SW480 (cell line): ENCODE measurements around the gene HELZ2.

Experiments
- DNase-seq: peaks from one replicate; pipeline ENCODE4 v3.0.0-alpha.2; 2016; ENCODE audit warnings: low spot score

The HELZ2 gene

GRCh38 chr20:63552481-63553249 lies 21.4 kb downstream of the HELZ2 start:
- peak; percentile 45 for DNase-seq

GRCh38 chr20:63551068-63551467 lies 23.0 kb downstream of the HELZ2 start:
- DNase-seq: no peak

- DNase-seq: no peak
These were observed 24.3 kb downstream of the HELZ2 start for GRCh38 chr20:63549679-63550282.

DNA sequence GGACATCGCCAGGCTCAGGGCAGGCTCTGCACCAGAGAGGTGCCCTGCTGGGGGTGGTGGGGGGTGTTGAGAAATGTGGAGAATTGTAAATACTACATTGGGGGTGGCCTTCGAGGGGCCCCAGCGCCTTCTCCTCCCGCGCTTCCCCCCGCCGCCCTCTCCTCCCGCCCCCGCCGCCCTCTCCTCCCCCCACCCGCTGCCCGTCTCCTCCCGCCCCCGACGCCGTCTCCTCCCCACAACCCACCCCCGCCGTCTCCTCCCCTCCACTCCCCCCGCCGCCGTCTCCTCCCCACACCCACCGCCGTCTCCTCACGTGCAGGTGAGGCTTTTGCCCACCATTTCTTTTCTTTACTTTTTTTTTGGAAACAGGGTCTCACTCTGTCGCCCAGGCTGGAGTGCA lies 25.0 kb downstream of the HELZ2 start:
- DNase-seq: no peak

GRCh38 chr20:63548542-63548941 lies 25.5 kb downstream of the HELZ2 start:
- no peak for DNase-seq

DNA sequence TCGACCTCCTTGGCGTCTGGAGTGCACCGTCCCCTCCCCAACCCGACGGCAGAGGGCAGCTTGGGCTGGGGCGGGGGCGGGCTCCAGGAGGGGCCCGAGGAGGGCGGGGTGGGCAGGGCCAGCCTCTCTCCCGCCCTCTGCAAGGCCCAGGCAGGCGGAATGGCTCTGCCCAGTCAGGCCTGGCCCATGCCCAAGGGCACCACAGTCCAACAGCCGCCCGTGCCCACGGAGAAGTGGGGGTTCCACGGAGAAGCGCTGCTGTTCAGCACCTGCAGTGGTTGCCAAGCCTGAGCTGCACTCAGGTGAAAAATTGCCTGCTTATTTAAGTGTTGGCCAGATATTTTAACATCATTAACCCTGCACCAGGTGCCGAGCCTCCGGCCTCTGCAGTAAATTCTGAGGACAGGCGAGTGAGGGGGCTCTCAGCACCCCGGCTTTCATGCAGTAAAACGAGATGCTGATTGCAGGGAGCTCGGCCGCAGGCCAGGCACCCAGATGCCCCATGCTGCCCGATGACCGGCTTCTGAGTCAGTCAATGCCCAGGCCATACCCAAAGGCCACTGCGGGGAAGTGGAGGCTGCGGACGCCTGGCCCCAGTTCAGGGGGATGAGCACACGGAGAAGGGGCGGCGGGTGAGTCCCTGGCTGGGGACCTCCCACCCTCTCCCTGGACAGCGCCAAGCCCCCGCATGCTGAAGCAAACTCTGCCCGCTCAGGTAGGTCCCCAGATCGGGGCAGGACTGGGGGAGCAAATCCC lies 26.1 kb downstream of the HELZ2 start, which contains the start of gene SRMS:
SRMS (minus strand) TSS at position 25 of the 756 bp plus-strand sequence. CDS start 286 bp downstream, outside the sequence.
- DNase-seq: no peak

- DNase-seq: no peak
These were observed 26.9 kb downstream of the HELZ2 start for GRCh38 chr20:63546956-63547724.

DNA sequence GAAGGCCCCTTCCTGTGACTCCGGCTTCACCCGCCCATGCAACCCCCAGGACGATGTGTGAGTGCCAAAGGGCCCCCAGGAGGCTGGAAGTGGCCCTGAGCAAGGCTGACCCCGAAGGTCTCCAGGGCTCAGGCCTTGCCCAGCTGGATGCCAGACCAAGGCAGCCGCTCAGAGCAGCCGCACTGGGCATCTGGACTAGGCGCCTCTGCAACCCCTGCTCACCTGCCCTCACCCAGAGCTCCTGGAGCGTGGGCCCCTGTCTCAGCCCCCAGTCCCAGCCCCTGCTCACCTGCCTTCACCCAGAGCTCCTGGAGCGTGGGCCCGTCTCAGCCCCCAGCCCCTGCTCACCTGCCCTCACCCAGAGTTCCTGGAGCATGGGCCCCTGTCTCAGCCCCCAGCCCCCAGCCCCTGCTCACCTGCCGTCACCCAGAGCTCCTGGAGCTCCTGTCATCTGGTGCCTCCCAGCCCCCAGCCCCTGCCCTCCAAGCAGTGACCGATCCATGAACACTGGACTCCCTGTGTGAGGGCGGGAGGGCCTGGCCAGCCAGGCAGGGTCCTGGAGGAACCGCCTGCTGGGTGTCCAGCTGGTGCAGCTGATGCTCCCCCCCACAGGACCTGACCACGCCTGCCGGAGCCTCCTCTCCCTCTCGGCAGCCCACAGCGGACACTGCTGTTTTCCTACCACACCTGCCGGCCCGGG lies 27.6 kb downstream of the HELZ2 start:
- DNase-seq: no peak

- peak; percentile 62 for DNase-seq
These were observed 28.2 kb downstream of the HELZ2 start for GRCh38 chr20:63545814-63546213.

DNA sequence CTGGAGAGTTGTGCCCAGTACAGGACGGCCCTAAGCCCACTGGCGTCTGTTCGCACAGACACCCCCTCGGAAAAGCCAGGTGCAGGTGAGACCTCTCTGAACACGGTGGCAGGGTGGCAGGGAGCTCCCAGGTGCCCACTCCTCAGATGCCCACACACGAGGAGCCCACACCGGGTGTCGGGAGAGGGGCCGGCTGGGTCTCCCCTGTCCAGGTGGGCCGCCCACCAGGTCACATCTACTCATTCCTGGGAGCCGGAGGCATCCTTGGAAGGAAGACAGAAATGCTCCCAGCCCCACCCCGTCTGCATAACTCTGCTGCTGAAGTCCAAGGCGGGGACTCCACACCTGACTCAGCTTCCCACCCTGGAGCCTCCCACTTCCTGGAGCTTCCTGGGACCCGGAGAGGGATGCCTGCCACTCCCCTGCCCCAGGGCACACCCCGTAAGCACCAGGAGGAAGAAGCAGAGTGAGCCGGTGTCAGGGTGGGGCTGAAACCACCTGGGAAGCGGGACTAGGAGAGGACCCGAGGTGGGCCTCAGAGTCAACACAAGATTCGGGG lies 29.0 kb downstream of the HELZ2 start:
- peak; percentile 90 for DNase-seq

DNA sequence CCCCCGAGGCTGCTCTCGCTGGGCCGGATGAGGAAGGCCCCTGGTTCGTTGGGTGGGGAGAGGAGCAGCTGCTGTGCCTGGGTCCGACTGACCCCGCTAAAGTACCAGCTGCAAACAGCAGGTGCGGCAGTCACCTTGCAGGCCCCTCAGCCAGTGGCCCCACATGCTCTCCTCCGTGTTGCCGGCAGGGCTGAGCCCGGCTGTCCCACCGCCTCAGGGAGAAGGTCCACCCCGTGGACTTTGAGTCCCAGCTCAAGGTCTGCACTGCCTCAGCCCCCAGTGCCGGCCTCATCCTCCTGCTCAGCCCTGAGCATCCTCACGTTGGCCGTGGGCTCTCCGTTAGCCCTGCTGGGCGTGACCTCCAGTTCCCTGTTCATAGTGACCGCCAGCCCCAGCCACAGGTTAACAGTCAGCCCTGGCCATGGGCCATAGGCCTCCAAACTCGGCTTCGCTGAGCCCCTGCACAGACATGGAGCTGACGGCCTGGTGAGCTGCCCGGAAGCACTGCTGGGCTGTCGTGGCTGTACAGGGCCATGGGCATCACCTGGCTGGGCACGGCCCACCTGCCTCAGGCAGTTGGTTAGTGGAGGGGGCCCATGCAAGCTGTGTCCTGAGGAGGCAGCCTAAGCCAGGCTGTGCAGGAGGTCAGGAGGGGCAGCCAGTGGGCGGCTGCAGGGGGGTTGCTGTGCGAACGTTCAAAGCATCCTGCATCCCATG lies 29.6 kb downstream of the HELZ2 start:
- DNase-seq: no peak

DNA sequence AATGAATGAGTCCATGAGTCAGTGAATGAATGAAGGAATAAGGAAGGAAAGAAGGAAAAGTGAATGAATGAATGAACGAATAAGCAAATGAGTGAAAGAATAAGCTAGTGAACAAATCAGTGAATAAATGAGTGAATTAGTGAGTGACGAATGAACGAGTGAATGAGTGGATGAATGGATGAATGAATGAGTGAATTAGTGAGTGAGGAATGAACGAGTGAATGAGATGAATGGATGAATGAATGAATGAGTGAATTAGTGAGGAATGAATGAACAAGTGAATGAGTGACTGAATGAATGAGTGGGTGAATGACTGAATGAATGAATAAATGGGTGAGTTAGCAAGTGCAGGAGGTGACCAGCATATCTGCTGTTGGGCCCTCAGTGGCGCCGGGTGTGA lies 30.3 kb downstream of the HELZ2 start:
- no peak for DNase-seq

DNA sequence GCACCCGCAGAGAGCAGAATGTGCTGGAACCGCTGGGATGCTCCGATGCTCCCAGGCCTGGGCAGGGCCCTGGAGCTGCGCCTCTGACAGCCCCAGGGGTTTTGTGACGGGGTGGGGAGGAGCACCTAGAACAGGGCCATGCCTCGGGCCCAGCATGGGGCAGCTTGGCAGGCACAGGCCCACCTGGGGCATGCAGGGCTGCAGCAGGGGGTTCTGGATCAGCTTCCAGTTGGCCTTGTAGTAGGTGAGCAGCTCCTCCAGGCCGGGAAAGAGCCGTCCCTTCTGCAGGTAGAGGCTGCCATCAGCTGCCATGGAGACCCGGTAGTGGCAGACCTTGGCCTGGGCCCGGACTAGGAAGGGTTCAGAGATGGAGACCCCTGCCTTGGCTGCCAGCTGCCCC lies 30.9 kb downstream of the HELZ2 start:
- DNase-seq: no peak

GRCh38 chr20:63542696-63543095 lies 31.3 kb downstream of the HELZ2 start:
- DNase-seq: no peak

- DNase-seq: no peak
These were observed 31.9 kb downstream of the HELZ2 start for GRCh38 chr20:63542031-63542559.

- DNase-seq: no peak
These were observed 32.7 kb downstream of the HELZ2 start for GRCh38 chr20:63541371-63541770.

DNA sequence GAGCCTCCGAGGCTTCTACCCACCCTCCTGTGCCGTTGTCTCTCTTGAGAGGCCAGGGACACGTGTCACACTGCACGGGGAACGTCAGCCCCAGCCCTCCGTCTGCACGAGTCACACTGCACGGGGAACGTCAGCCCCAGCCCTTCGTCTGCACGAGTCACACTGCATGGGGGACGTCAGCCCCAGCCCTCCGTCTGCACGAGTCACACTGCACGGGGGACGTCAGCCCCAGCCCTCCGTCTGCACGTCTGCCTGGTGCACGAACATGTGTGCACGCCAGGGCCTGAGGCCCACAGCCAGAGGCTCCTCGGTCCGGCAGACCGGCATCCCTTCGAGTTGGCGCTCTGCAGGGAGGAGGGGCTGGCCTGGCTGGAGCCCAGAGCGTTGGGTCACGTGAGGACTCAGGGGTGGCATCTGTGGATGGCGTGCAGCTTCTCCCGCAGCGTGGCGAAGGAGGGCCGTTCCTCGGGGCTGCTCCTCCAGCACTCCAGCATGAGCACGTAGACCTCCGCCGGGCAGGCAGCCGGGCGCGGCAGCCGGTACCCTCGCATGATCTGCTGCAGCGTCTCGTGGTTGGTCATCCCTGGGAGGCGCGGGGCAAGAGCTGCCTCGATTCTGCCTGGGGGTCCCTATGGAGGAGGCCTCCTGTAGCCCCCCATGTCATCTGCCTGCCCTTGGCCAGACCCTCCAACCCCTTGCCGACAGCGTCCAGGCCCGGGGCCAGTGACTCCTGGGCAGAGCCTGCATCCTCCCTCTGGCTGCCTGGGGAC lies 33.4 kb downstream of the HELZ2 start:
- DNase-seq: no peak

- DNase-seq: no peak
These were observed 34.3 kb downstream of the HELZ2 start for GRCh38 chr20:63539441-63540370.

GRCh38 chr20:63539092-63539430 lies 35.0 kb downstream of the HELZ2 start:
- DNase-seq: no peak
